K562 (cell line): Measurements from ENCODE around the gene ZMYM4. TPM values are rescaled to one million over a fixed set of nuclear protein-coding genes. Genes with fewer than 3 reads are reported as not detected.

Experiments
- ATAC-seq: fragments of 200-7000 bp; cut with Tn5 transposase; 3 replicates; pipeline ENCODE4 v1.9.1; 2020; ENCODE audit warnings: moderate library complexity
- BruUV-seq: library from RNA; stranded (reverse); fragments of 400-500 nt; replicated peaks from 2 replicates; lab custom pipeline; 2021; lab: Mats Ljungman, UMichigan
- CTCF ChIA-PET: fragments of 300-600 bp; formaldehyde crosslinking; extraction: SDS; loops from one replicate; lab custom pipeline; 2021; ENCODE audit warnings: low intra/inter-chr PET ratio; lab: Yijun Ruan, JAX
- POLR2A ChIA-PET: fragments of 300-600, 350-650 bp; sonication (Branson Sonifier 250); formaldehyde crosslinking; extraction: SDS; loops from one replicate; lab custom pipeline; 2021; ENCODE audit warnings: antibody characterized with exemption, inconsistent platforms; lab: Yijun Ruan, JAX
- DNase-seq, 4 experiments: peaks; one replicate each; pipeline versions ENCODE4 v3.0.0 to v3.0.0-alpha.2; 2011 to 2018; ENCODE audit warnings: low spot score in 3 of 4, mixed read lengths in 3 of 4; ENCODE audit errors: extremely low read depth in 1 of 4
- FAIRE-seq: peaks from 2 replicates; lab custom pipeline; 2011; peaks lifted over from hg19 to GRCh38; lab: Jason Lieb, UNC
- H2AFZ ChIP-seq: 2 replicates; pipeline ENCODE4 v1.6.0; 2011; ENCODE audit warnings: low read depth, low read length, control low read depth, inconsistent platforms
- H3K27ac ChIP-seq: fragments of 200-600 bp; 3 replicates; pipeline ENCODE4 v1.8.0; 2011; ENCODE audit warnings: low read depth, mild to moderate bottlenecking, control low read depth, inconsistent platforms, low read length, moderate library complexity, mixed read lengths; ENCODE audit errors: extremely low read depth
- H3K27me3 ChIP-seq, 2 experiments: fragments of 300-600 bp in 1 of 2; 2 replicates in 1 of 2; 3 replicates in 1 of 2; pipeline versions ENCODE4 v1.6.0 to v1.8.0; 2011; ENCODE audit warnings: inconsistent platforms in 2 of 2, low read length in 2 of 2, mild to moderate bottlenecking in 1 of 2, mixed read lengths in 1 of 2, moderate library complexity in 1 of 2; ENCODE audit not compliant: control insufficient read depth in 2 of 2, insufficient read depth in 2 of 2
- H3K36me3 ChIP-seq: fragments of 300-600 bp; 3 replicates; pipeline ENCODE4 v1.8.0; 2011; ENCODE audit warnings: mild to moderate bottlenecking, low read length, inconsistent platforms; ENCODE audit not compliant: control insufficient read depth, insufficient read depth
- H3K4me1 ChIP-seq, 2 experiments: fragments of 200-600 bp in 1 of 2; replicated peaks in 1 of 2; 2 replicates in 1 of 2; 3 replicates in 1 of 2; pipeline versions ENCODE4 v1.5.1 to v1.8.0; 2011; ENCODE audit warnings: inconsistent platforms in 2 of 2, low read length in 2 of 2, mild to moderate bottlenecking in 1 of 2, mixed read lengths in 1 of 2, moderate library complexity in 1 of 2; ENCODE audit not compliant: control insufficient read depth in 2 of 2, insufficient read depth in 2 of 2
- H3K4me2 ChIP-seq: 2 replicates; pipeline ENCODE4 v1.6.1; 2011; ENCODE audit warnings: low read length, control low read depth, inconsistent platforms, mixed read lengths; ENCODE audit not compliant: insufficient read depth
- H3K4me3 ChIP-seq: fragments of 200-600 bp; sonication (generic), shearing (Covaris generic); 2 replicates; pipeline ENCODE4 v1.5.1; 2016; ENCODE audit warnings: control low read depth, inconsistent platforms
- H3K79me2 ChIP-seq: fragments of 200-600 bp; 3 replicates; pipeline ENCODE4 v1.8.0; 2011; ENCODE audit warnings: low read length, inconsistent platforms; ENCODE audit not compliant: control insufficient read depth, insufficient read depth
- H3K9ac ChIP-seq, 2 experiments: 2 replicates each; pipeline versions ENCODE4 v1.6.0 to v1.6.1; 2011; ENCODE audit warnings: low read depth in 2 of 2, low read length in 2 of 2, control low read depth in 1 of 2, inconsistent platforms in 1 of 2, mild to moderate bottlenecking in 1 of 2, mixed read lengths in 1 of 2; ENCODE audit not compliant: insufficient read depth in 1 of 2
- H3K9me1 ChIP-seq: one replicate; pipeline ENCODE4 v1.6.0; 2011; ENCODE audit warnings: inconsistent platforms, mild to moderate bottlenecking, low read length, moderate library complexity; ENCODE audit not compliant: control insufficient read depth, insufficient read depth
- H3K9me3 ChIP-seq: replicated peaks from 2 replicates; pipeline ENCODE4 v1.5.1; 2011; ENCODE audit warnings: low read depth, low read length, inconsistent platforms; ENCODE audit not compliant: control insufficient read depth, insufficient read depth
- H4K20me1 ChIP-seq: replicated peaks from 2 replicates; pipeline ENCODE4 v1.6.1; 2011; ENCODE audit warnings: low read length, inconsistent platforms, mixed read lengths; ENCODE audit not compliant: control insufficient read depth, insufficient read depth
- NR3C1 ChIP-seq: sonication (generic); formaldehyde crosslinking; IDR thresholded peaks from 2 replicates; pipeline ENCODE4 v1.8.1; 2022; ENCODE audit warnings: missing genetic modification reagents
- PHF20 ChIP-seq: fragments of 450-650 bp; IDR thresholded peaks from 2 replicates; pipeline ENCODE4 v1.6.1; 2018; ENCODE audit not compliant: partially characterized antibody
- RBM22 ChIP-seq: fragments of 200-400 bp; formaldehyde crosslinking; IDR thresholded peaks from 2 replicates; pipeline ENCODE4 v1.6.1; 2018; ENCODE audit warnings: low read length, low read depth; ENCODE audit not compliant: poor library complexity, severe bottlenecking
- TARDBP ChIP-seq: fragments of 450-650 bp; IDR thresholded peaks from 2 replicates; pipeline ENCODE4 v1.6.1; 2016
- TFAM ChIP-seq: fragments of 250-450 bp; sonication (Bioruptor Pico); conservative IDR thresholded peaks from 2 replicates; pipeline ENCODE4 v1.5.0; 2021; ENCODE audit warnings: mild to moderate bottlenecking, moderate library complexity
- ZBTB33 ChIP-seq: sonication (generic); formaldehyde crosslinking; IDR thresholded peaks from 2 replicates; pipeline ENCODE4 v1.8.1; 2023; ENCODE audit warnings: mild to moderate bottlenecking, missing genetic modification reagents
- ZNF324 ChIP-seq: fragments of 250-450 bp; sonication (Bioruptor Pico); IDR thresholded peaks from 2 replicates; pipeline ENCODE4 v1.4.0; 2020; ENCODE audit warnings: mild to moderate bottlenecking
- WGBS: fragments of 100-300 bp; shearing (Covaris generic); methylation state at CpG from one replicate; pipeline ENCODE4 v1.1.6; 2016; ENCODE audit warnings: low coverage, mixed read lengths; ENCODE audit not compliant: insufficient coverage; ENCODE audit errors: missing lambda C conversion rate; 5-methylcytosine and 5-hydroxymethylcytosine counted together
- in situ Hi-C: fragments of 300-500 bp; cut with MboI; formaldehyde crosslinking; loops from 4 replicates; pipeline ENCODE4 v1.15.0; 2018; ENCODE audit warnings: inconsistent platforms, mixed read lengths
- intact Hi-C: fragments of 100-400 bp; cut with micrococcal nuclease; formaldehyde crosslinking; loops from 2 replicates; pipeline ENCODE4 v1.14.2; 2022
- polyA plus RNA-seq, 8 experiments: library from polyadenylated mRNA; depleted of rRNA in 4 of 8; stranded (reverse) in 5 of 8; unstranded in 3 of 8; fragments of >200 nt; fragmentation: Nextera tagmentation in 2 of 8; fragmentation: Illumina TruSeq in 1 of 8; extraction: Ambion mirVana in 2 of 8; extraction: Trizol in 1 of 8; gene quantifications; 2 replicates each; pipeline versions ENCODE4 v1.2.1 to v1.2.3, GENCODE V29; 2011 to 2014; ENCODE audit warnings: inconsistent platforms in 1 of 8, missing spikeins in 1 of 8
- total RNA-seq, 7 experiments: library from RNA; depleted of rRNA in 6 of 7; stranded (reverse); fragments of >200 nt in 6 of 7; fragmentation: Illumina TruSeq in 2 of 7; extraction: Trizol in 2 of 7; gene quantifications; 2 replicates each; pipeline versions ENCODE4 v1.2.1 to v1.2.3, GENCODE V29; 2011 to 2021; ENCODE audit warnings: low replicate concordance in 1 of 7
- TF ChIP-seq, protein P1 (sequence below): sonication (generic); formaldehyde crosslinking; IDR thresholded peaks from 2 replicates; pipeline ENCODE4 v1.8.1; 2023; ENCODE audit warnings: missing genetic modification reagents, mild to moderate bottlenecking, borderline replicate concordance

The ZMYM4 gene
- total and polyA plus RNA-seq, 9 of the 15 experiments (the other 6 are each of a cell fraction or from before 2014, with no cell fraction given) = 15.2 to 77.2 (median 63.3) TPM

- intact Hi-C loops (no loop called here), in situ Hi-C loops (no loop called here)
- Histone ChIP-seq H3K9me3 (no peaks in the 10 kb centered on the region), H3K4me1 (no peaks in the 10 kb centered on the region), H3K4me2 (no peak overlapping the region), H3K27ac (no peak overlapping the region), H4K20me1 (no peaks in the 10 kb centered on the region), H3K9me1 (no peaks in the 10 kb centered on the region), H3K4me3 (no peak overlapping the region), H3K36me3 (peaks cover 50% of the 10 kb centered on the region; the same call in 2 of the 3 replicates), H3K27me3 (no peaks in the 10 kb centered on the region), H2AFZ (no peak overlapping the region), H3K79me2 (no peaks in the 10 kb centered on the region), H3K9ac (no peak overlapping the region)
- FAIRE-seq (peak; percentile 29), DNase-seq (no peak), ATAC-seq (no peak)
- ChIA-PET POLR2A (interaction anchor here (1.6 kb wide), 1 partner anchor 13 kb away, joined by 7 read pairs; no protein-coding TSS in a partner anchor), CTCF (no interaction called here)
- no peak for TF ChIP-seq NR3C1
- TF ChIP-seq TARDBP = no peak
- TF ChIP-seq TFAM (CRISPR knock-in tag) = no peak
- no peak for TF ChIP-seq ZNF324 (CRISPR knock-in tag)
- no peak for TF ChIP-seq PHF20
- peak; percentile 38 for TF ChIP-seq RBM22
- BruUV-seq = no TSS peak
Observed at GRCh38 chr1:35377555-35377954, 109.0 kb downstream of the ZMYM4 start.

GRCh38 chr1:35379317-35380000, 111.0 kb downstream of the ZMYM4 start:
- intact Hi-C loops = no loop called here
- peaks cover 52% of the 10 kb centered on the region for H3K36me3 ChIP-seq
- H3K79me2 ChIP-seq = no peaks in the 10 kb centered on the region
- no peaks in the 10 kb centered on the region for H4K20me1 ChIP-seq
- H3K4me2 ChIP-seq = no peak overlapping the region
- in situ Hi-C loops = no loop called here
- ChIA-PET CTCF (no interaction called here), POLR2A (interaction anchor here (1.0 to 1.6 kb wide), 4 partner anchors 10 to 186 kb away, joined by 3 to 7 read pairs (median 4); partner anchors contain the start of genes SFPQ and ZMYM4)
- ATAC-seq (no peak), DNase-seq (no peak), FAIRE-seq (no peak)
- no peak overlapping the region for H3K27ac ChIP-seq
- BruUV-seq = no TSS peak
- 79% methylated on average over 16 of the region's 16 CpGs for WGBS
- no peak overlapping the region for H2AFZ ChIP-seq
- TF ChIP-seq, protein P1, sequence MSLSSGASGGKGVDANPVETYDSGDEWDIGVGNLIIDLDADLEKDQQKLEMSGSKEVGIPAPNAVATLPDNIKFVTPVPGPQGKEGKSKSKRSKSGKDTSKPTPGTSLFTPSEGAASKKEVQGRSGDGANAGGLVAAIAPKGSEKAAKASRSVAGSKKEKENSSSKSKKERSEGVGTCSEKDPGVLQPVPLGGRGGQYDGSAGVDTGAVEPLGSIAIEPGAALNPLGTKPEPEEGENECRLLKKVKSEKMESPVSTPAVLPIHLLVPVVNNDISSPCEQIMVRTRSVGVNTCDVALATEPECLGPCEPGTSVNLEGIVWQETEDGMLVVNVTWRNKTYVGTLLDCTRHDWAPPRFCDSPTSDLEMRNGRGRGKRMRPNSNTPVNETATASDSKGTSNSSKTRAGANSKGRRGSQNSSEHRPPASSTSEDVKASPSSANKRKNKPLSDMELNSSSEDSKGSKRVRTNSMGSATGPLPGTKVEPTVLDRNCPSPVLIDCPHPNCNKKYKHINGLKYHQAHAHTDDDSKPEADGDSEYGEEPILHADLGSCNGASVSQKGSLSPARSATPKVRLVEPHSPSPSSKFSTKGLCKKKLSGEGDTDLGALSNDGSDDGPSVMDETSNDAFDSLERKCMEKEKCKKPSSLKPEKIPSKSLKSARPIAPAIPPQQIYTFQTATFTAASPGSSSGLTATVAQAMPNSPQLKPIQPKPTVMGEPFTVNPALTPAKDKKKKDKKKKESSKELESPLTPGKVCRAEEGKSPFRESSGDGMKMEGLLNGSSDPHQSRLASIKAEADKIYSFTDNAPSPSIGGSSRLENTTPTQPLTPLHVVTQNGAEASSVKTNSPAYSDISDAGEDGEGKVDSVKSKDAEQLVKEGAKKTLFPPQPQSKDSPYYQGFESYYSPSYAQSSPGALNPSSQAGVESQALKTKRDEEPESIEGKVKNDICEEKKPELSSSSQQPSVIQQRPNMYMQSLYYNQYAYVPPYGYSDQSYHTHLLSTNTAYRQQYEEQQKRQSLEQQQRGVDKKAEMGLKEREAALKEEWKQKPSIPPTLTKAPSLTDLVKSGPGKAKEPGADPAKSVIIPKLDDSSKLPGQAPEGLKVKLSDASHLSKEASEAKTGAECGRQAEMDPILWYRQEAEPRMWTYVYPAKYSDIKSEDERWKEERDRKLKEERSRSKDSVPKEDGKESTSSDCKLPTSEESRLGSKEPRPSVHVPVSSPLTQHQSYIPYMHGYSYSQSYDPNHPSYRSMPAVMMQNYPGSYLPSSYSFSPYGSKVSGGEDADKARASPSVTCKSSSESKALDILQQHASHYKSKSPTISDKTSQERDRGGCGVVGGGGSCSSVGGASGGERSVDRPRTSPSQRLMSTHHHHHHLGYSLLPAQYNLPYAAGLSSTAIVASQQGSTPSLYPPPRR (CRISPR knock-in tag) = no peak
- TF ChIP-seq ZBTB33 (CRISPR knock-in tag) = peak; percentile 84
- H3K4me3 ChIP-seq = no peak overlapping the region
- H3K9me3 ChIP-seq = no peaks in the 10 kb centered on the region
- H3K4me1 ChIP-seq = no peaks in the 10 kb centered on the region
- no peak overlapping the region for H3K9ac ChIP-seq
- H3K9me1 ChIP-seq = no peaks in the 10 kb centered on the region
- H3K27me3 ChIP-seq = no peaks in the 10 kb centered on the region
